ENCODE results near the gene RWDD2A.
A peak's percentile ranks its signal among the peaks of the same experiment; 100 is the strongest.
"Not testable (repeated sequence)": the region's sequence is repeated elsewhere in the genome, so short reads cannot be mapped to it uniquely, and the experiment has no call there.

Gene RWDD2A

GRCh38 chr6:83190626-83191025 is 2.5 kb upstream of the RWDD2A start:
- no peaks in the 10 kb centered on the region for H3K36me3 ChIP-seq (ENCODE audit: insufficient read depth, low read length)
- H3K4me2 ChIP-seq (ENCODE audit: low read depth, low read length, poor library complexity, severe bottlenecking), result peak overlapping the region; percentile 56
- no peak overlapping the region for H3K9ac ChIP-seq (ENCODE audit: low read depth, low read length, poor library complexity, severe bottlenecking)
- no peaks in the 10 kb centered on the region for H3K27me3 ChIP-seq (ENCODE audit: insufficient read depth, low read length, poor library complexity, severe bottlenecking)
- H3F3A ChIP-seq (ENCODE audit: low read depth), result no peaks in the 10 kb centered on the region
- peaks cover 6% of the 10 kb centered on the region for H4K20me1 ChIP-seq (ENCODE audit: insufficient read depth, low read length, poor library complexity, severe bottlenecking)
- H3K9me2 ChIP-seq (replicated peaks; ENCODE audit: low read depth, low read length), result no peaks in the 10 kb centered on the region
- no peak overlapping the region for H2AFZ ChIP-seq (ENCODE audit: low read length)
- H3K4me1 ChIP-seq (ENCODE audit: insufficient read depth, low read length, poor library complexity, severe bottlenecking), result peaks cover 39% of the 10 kb centered on the region
- TF ChIP-seq EZH2phosphoT487 (IDR thresholded peaks at IDR 0.05; ENCODE audit: borderline replicate concordance) (no peak), CTCF (conservative IDR thresholded peaks at IDR 0.05; ENCODE audit: low read length) (no peak)
- H3K79me2 ChIP-seq (ENCODE audit: insufficient read depth, low read length), result peaks cover 42% of the 10 kb centered on the region
- peak overlapping the region; percentile 1 for H3K4me3 ChIP-seq (ENCODE audit: low read length, poor library complexity, severe bottlenecking)
- no peaks in the 10 kb centered on the region for H3K9me3 ChIP-seq (ENCODE audit: insufficient read depth, low read depth, low read length)

GRCh38 chr6:83191974-83192373 is 1.2 kb upstream of the RWDD2A start:
- H3K79me2 ChIP-seq (ENCODE audit: insufficient read depth, low read length), result peaks cover 42% of the 10 kb centered on the region

DNA sequence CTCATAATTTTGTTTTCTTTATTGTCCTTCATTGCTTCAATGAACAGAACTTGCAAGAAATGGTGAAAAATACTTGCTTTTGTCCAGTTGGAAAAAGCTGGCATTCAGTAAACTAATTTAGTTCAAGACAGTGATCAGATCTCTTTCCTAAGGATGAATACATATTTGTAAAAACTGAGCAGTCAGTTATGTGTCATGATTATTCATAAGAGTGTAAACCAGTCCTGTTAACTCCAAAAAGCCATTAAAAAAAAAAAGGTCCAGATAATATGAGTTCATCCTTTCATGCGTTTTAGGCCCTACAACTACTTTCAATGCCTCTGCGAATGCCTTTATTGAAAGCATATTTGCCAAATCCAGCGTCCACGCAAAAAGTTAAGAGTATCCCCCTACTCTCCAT is 701 bp upstream of the RWDD2A start:
- TF ChIP-seq EZH2phosphoT487 (IDR thresholded peaks at IDR 0.05; ENCODE audit: borderline replicate concordance) (no peak), CTCF (conservative IDR thresholded peaks at IDR 0.05; ENCODE audit: low read length) (no peak)
- Histone ChIP-seq H2AFZ (ENCODE audit: low read length) (peak overlapping the region; percentile 94), H3K4me1 (ENCODE audit: insufficient read depth, low read length, poor library complexity, severe bottlenecking) (peaks cover 39% of the 10 kb centered on the region), H3F3A (ENCODE audit: low read depth) (no peaks in the 10 kb centered on the region), H3K9me2 (replicated peaks; ENCODE audit: low read depth, low read length) (no peaks in the 10 kb centered on the region), H3K4me3 (ENCODE audit: low read length, poor library complexity, severe bottlenecking) (peak overlapping the region; percentile 92), H3K4me2 (ENCODE audit: low read depth, low read length, poor library complexity, severe bottlenecking) (peak overlapping the region; percentile 83), H3K9me3 (ENCODE audit: insufficient read depth, low read depth, low read length) (no peaks in the 10 kb centered on the region), H3K9ac (ENCODE audit: low read depth, low read length, poor library complexity, severe bottlenecking) (peak overlapping the region; percentile 79), H3K36me3 (ENCODE audit: insufficient read depth, low read length) (no peaks in the 10 kb centered on the region), H4K20me1 (ENCODE audit: insufficient read depth, low read length, poor library complexity, severe bottlenecking) (peaks cover 6% of the 10 kb centered on the region), H3K27me3 (ENCODE audit: insufficient read depth, low read length, poor library complexity, severe bottlenecking) (no peaks in the 10 kb centered on the region), H3K79me2 (ENCODE audit: insufficient read depth, low read length) (peaks cover 42% of the 10 kb centered on the region)

More at GRCh38 chr6:83191974-83192373, 1.2 kb upstream of the RWDD2A start:
- H3K27me3 ChIP-seq (ENCODE audit: insufficient read depth, low read length, poor library complexity, severe bottlenecking); H2AFZ ChIP-seq (ENCODE audit: low read length); H3K9me2 ChIP-seq (replicated peaks; ENCODE audit: low read depth, low read length); H3K36me3 ChIP-seq (ENCODE audit: insufficient read depth, low read length); H4K20me1 ChIP-seq (ENCODE audit: insufficient read depth, low read length, poor library complexity, severe bottlenecking); H3K9me3 ChIP-seq (ENCODE audit: insufficient read depth, low read depth, low read length); H3F3A ChIP-seq (ENCODE audit: low read depth): not testable (repeated sequence)
- Histone ChIP-seq H3K9ac (ENCODE audit: low read depth, low read length, poor library complexity, severe bottlenecking) (peak overlapping the region; percentile 79), H3K4me1 (ENCODE audit: insufficient read depth, low read length, poor library complexity, severe bottlenecking) (peaks cover 39% of the 10 kb centered on the region), H3K4me2 (ENCODE audit: low read depth, low read length, poor library complexity, severe bottlenecking) (peak overlapping the region; percentile 83), H3K4me3 (ENCODE audit: low read length, poor library complexity, severe bottlenecking) (peak overlapping the region; percentile 92)
